CD14-positive monocyte (primary cell): Measurements from ENCODE around the gene SV2A. TPM values are rescaled to one million over a fixed set of nuclear protein-coding genes. Genes with fewer than 3 reads are reported as not detected.

Source experiments
- DNase-seq, 3 donors: peaks; one replicate each; pipeline ENCODE4 v3.0.0-alpha.2; 2011 to 2022
- H2AFZ ChIP-seq: 2 replicates; pipeline ENCODE4 v1.6.0; 2012; ENCODE audit warnings: mild to moderate bottlenecking, low read depth, low read length, inconsistent platforms; ENCODE audit not compliant: insufficient read depth, poor library complexity, severe bottlenecking
- H3K27ac ChIP-seq, 2 donors: 1 replicate in 1 of 2; 2 replicates in 1 of 2; pipeline ENCODE4 v1.5.1; 2012 to 2013; ENCODE audit warnings: low read length in 2 of 2, control low read depth in 1 of 2, inconsistent platforms in 1 of 2, low read depth in 1 of 2, mild to moderate bottlenecking in 1 of 2
- H3K27me3 ChIP-seq, 2 donors: one replicate each; pipeline versions ENCODE4 v1.6.0 to v1.6.1; 2011 to 2013; ENCODE audit warnings: low read length in 2 of 2; ENCODE audit not compliant: control insufficient read depth in 2 of 2, insufficient read depth in 2 of 2
- H3K36me3 ChIP-seq, 2 donors: replicated peaks in 1 of 2; 1 replicate in 1 of 2; 2 replicates in 1 of 2; pipeline versions ENCODE4 v1.5.1 to v1.6.1; 2012 to 2013; ENCODE audit warnings: low read length in 2 of 2, control low read depth in 1 of 2, inconsistent platforms in 1 of 2, mild to moderate bottlenecking in 1 of 2; ENCODE audit not compliant: insufficient read depth in 2 of 2, control insufficient read depth in 1 of 2
- H3K4me1 ChIP-seq, 2 donors: 1 replicate in 1 of 2; 2 replicates in 1 of 2; pipeline versions ENCODE4 v1.5.1 to v1.6.1; 2012 to 2013; ENCODE audit warnings: low read length in 2 of 2, control low read depth in 1 of 2, inconsistent platforms in 1 of 2, mild to moderate bottlenecking in 1 of 2, moderate library complexity in 1 of 2; ENCODE audit not compliant: insufficient read depth in 2 of 2, control insufficient read depth in 1 of 2
- H3K4me2 ChIP-seq: replicated peaks from 2 replicates; pipeline ENCODE3; 2012; ENCODE audit warnings: low read length, moderate library complexity, mild to moderate bottlenecking; ENCODE audit not compliant: poor library complexity, severe bottlenecking; ENCODE audit errors: extremely low read depth
- H3K4me3 ChIP-seq, 3 experiments: fragments of 200-600 bp in 1 of 3; sonication (generic) in 1 of 3; replicated peaks in 1 of 3; 1 replicate in 2 of 3; 2 replicates in 1 of 3; pipeline ENCODE4 v1.5.1; 2011 to 2013; ENCODE audit warnings: low read length in 3 of 3, mild to moderate bottlenecking in 3 of 3, control low read depth in 2 of 3, low read depth in 2 of 3, inconsistent platforms in 1 of 3, moderate library complexity in 1 of 3
- H3K79me2 ChIP-seq: 2 replicates; pipeline ENCODE4 v1.6.0; 2012; ENCODE audit warnings: mild to moderate bottlenecking, control low read depth, inconsistent platforms, low read length, moderate library complexity; ENCODE audit not compliant: insufficient read depth
- H3K9ac ChIP-seq: 2 replicates; pipeline ENCODE4 v1.6.0; 2017; ENCODE audit warnings: low read length, mild to moderate bottlenecking; ENCODE audit not compliant: insufficient read depth, poor library complexity, severe bottlenecking
- H3K9me3 ChIP-seq, 2 donors: replicated peaks in 1 of 2; 1 replicate in 1 of 2; 2 replicates in 1 of 2; pipeline versions ENCODE4 v1.5.1 to v1.6.1; 2012 to 2013; ENCODE audit warnings: low read length in 2 of 2, control low read depth in 1 of 2; ENCODE audit not compliant: control insufficient read depth in 1 of 2, insufficient read depth in 1 of 2
- H4K20me1 ChIP-seq: 2 replicates; pipeline ENCODE4 v1.6.0; 2012; ENCODE audit warnings: mild to moderate bottlenecking, low read length, control low read depth, moderate library complexity; ENCODE audit not compliant: insufficient read depth
- H3K27ac Mint-ChIP-seq, 7 donors: one replicate each; pipeline ENCODE4 v1.8.0; 2020; ENCODE audit warnings: mild to moderate bottlenecking in 7 of 7, mixed read lengths in 7 of 7, moderate library complexity in 6 of 7, inconsistent platforms in 2 of 7
- H3K27me3 Mint-ChIP-seq, 3 donors: one replicate each; pipeline ENCODE4 v1.8.0; 2021 to 2022; ENCODE audit warnings: low read depth in 3 of 3, mild to moderate bottlenecking in 3 of 3, mixed read lengths in 3 of 3, moderate library complexity in 3 of 3, inconsistent platforms in 1 of 3
- H3K36me3 Mint-ChIP-seq, 2 donors: one replicate each; pipeline ENCODE4 v1.8.0; 2020; ENCODE audit warnings: mixed read lengths in 2 of 2, inconsistent platforms in 1 of 2, mild to moderate bottlenecking in 1 of 2
- H3K4me1 Mint-ChIP-seq: one replicate; pipeline ENCODE4 v1.8.0; 2020; ENCODE audit warnings: mild to moderate bottlenecking, mixed read lengths
- H3K4me3 Mint-ChIP-seq, 2 donors: one replicate each; pipeline ENCODE4 v1.8.0; 2020; ENCODE audit warnings: mild to moderate bottlenecking in 2 of 2, mixed read lengths in 2 of 2, moderate library complexity in 1 of 2
- H3K9me3 Mint-ChIP-seq, 7 donors: one replicate each; pipeline ENCODE4 v1.8.0; 2020 to 2022; ENCODE audit warnings: mixed read lengths in 7 of 7, mild to moderate bottlenecking in 6 of 7, moderate library complexity in 6 of 7, inconsistent platforms in 2 of 7
- CTCF ChIP-seq: fragments of 200-600 bp; IDR thresholded peaks from one replicate; pipeline ENCODE4 v1.8.0; 2022; ENCODE audit warnings: antibody characterized with exemption, mild to moderate bottlenecking
- WGBS: methylation state at CpG from one replicate; pipeline ENCODE4 v1.1.5; 2013; ENCODE audit warnings: missing lambda C conversion rate; ENCODE audit not compliant: insufficient coverage; 5-methylcytosine and 5-hydroxymethylcytosine counted together
- intact Hi-C, 2 donors: fragments of 100-400 bp; cut with micrococcal nuclease; formaldehyde crosslinking; loops; one replicate each; pipeline versions ENCODE4 v1.15.0 to v1.15.1; 2023
- polyA plus RNA-seq, 3 donors: library from polyadenylated mRNA; depleted of rRNA in 1 of 3; unstranded in 2 of 3; stranded (reverse) in 1 of 3; fragments of 300-500 nt in 2 of 3; fragments of >200 nt in 1 of 3; fragmentation: Illumina TruSeq in 2 of 3; gene quantifications; 1 replicate in 2 of 3; 2 replicates in 1 of 3; pipeline ENCODE4 v1.2.3, GENCODE V29; 2012 to 2021

The SV2A gene
- polyA plus RNA-seq, 3 donors, result 0.07 to 0.17 (median 0.14) TPM

DNA sequence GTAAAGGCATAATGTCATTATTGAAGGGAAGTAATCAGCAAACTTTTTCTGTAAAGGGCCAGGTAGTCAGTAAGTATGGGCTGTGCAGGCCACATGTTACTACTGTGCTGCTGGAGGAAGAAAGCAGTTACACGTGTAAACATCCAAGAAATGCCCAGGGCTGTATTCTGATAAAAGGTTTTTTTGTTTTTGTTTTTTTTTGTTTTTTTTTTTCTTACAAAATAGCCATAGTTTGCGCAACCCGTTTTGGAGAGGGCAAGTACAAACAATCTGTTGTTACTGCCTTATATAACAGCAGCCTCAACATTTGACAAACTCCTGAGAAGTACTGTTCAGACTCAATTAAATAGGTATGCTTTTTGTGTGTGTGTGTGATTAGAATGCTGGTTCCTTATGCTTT, 45.7 kb upstream of the SV2A start:
- TF ChIP-seq CTCF, result no peak
- Histone ChIP-seq H3K4me2 (no peak overlapping the region), H3K27ac (no peak overlapping the region), H3K79me2 (no peaks in the 10 kb centered on the region), H3K27me3 (peaks cover 44 to 71% of the 10 kb centered on the region in 2 donors), H3K4me1 (peaks cover 8 to 9% of the 10 kb centered on the region in 2 donors), H2AFZ (no peak overlapping the region), H3K36me3 (no peaks in the 10 kb centered on the region), H3K9me3 (no peaks in the 10 kb centered on the region), H4K20me1 (no peaks in the 10 kb centered on the region), H3K9ac (no peak overlapping the region), H3K4me3 (no peak overlapping the region)
- peak overlapping the region in 1 of 2 donors; percentile 27 for H3K4me3 Mint-ChIP-seq
- intact Hi-C loops, result loop anchor here in 1 of 2 donors (10.0 kb wide), 1 partner anchor 201 kb away; no protein-coding TSS in a partner anchor
- H3K4me1 Mint-ChIP-seq, result peaks cover 13% of the 10 kb centered on the region
- H3K27me3 Mint-ChIP-seq, result peaks cover 39 to 67% (median 66%) of the 10 kb centered on the region in 3 donors
- WGBS, result no CpG with 5 or more reads among the region's 3 CpGs
- no peak for DNase-seq
- H3K9me3 Mint-ChIP-seq, result peaks cover 0 to 3% (median 0%) of the 10 kb centered on the region in 7 donors
- H3K27ac Mint-ChIP-seq, result peak overlapping the region in 1 of 7 donors; percentile 17
- peaks cover 0 to 2% of the 10 kb centered on the region in 2 donors for H3K36me3 Mint-ChIP-seq

- no peak overlapping the region for H3K9ac ChIP-seq
- peaks cover 0 to 2% of the 10 kb centered on the region in 2 donors for H3K36me3 Mint-ChIP-seq
- 100% methylated on average over 1 of the region's 2 CpGs for WGBS
- H3K9me3 ChIP-seq, result peaks cover 0 to 2% of the 10 kb centered on the region in 2 donors
- H3K27ac Mint-ChIP-seq, result peak overlapping the region in 2 of 7 donors; percentile 17 to 55
- no peak overlapping the region for H2AFZ ChIP-seq
- H3K4me3 Mint-ChIP-seq, result peak overlapping the region in 1 of 2 donors; percentile 27
- no peaks in the 10 kb centered on the region for H3K36me3 ChIP-seq
- no peak for TF ChIP-seq CTCF
- H3K4me3 ChIP-seq, result no peak overlapping the region
- peaks cover 44 to 67% of the 10 kb centered on the region in 2 donors for H3K27me3 ChIP-seq
- H4K20me1 ChIP-seq, result no peaks in the 10 kb centered on the region
- H3K4me2 ChIP-seq, result no peak overlapping the region
- no peaks in the 10 kb centered on the region for H3K79me2 ChIP-seq
- peaks cover 38 to 64% (median 62%) of the 10 kb centered on the region in 3 donors for H3K27me3 Mint-ChIP-seq
- peaks cover 8 to 9% of the 10 kb centered on the region in 2 donors for H3K4me1 ChIP-seq
- DNase-seq, result no peak
- peaks cover 0 to 6% (median 4%) of the 10 kb centered on the region in 7 donors for H3K9me3 Mint-ChIP-seq
- intact Hi-C loops, result loop anchor here in 1 of 2 donors (10.0 kb wide), 1 partner anchor 202 kb away; no protein-coding TSS in a partner anchor
- H3K4me1 Mint-ChIP-seq, result peaks cover 13% of the 10 kb centered on the region
- no peak overlapping the region for H3K27ac ChIP-seq
Observed at GRCh38 chr1:149962736-149963135, 45.1 kb upstream of the SV2A start.
